MM.1S (cell line): ENCODE data around the gene FRMD8.

Experiments
- DNase-seq: peaks from one replicate; pipeline ENCODE4 v3.0.0-alpha.2; 2015
- H2AFZ ChIP-seq: fragments of 300-600 bp; sonication (generic); 2 replicates; pipeline ENCODE4 v1.6.0; 2016; ENCODE audit warnings: antibody characterized with exemption, low read length
- H3F3A ChIP-seq: fragments of 300-600 bp; sonication (generic); 2 replicates; pipeline ENCODE4 v1.6.1; 2016; ENCODE audit warnings: mild to moderate bottlenecking, antibody characterized with exemption, low read length, moderate library complexity, mixed read lengths; ENCODE audit not compliant: insufficient read depth
- H3K27ac ChIP-seq: fragments of 300-600 bp; sonication (generic); 2 replicates; pipeline ENCODE4 v1.5.1; 2016; ENCODE audit warnings: mild to moderate bottlenecking, low read length
- H3K27me3 ChIP-seq: fragments of 300-600 bp; sonication (generic); replicated peaks from 2 replicates; pipeline ENCODE4 v1.6.0; 2016; ENCODE audit warnings: low read length; ENCODE audit not compliant: insufficient read depth
- H3K36me3 ChIP-seq: fragments of 300-600 bp; sonication (generic); replicated peaks from 2 replicates; pipeline ENCODE4 v1.6.1; 2016; ENCODE audit warnings: mild to moderate bottlenecking, low read length, mixed read lengths; ENCODE audit not compliant: insufficient read depth
- H3K4me1 ChIP-seq: fragments of 300-600 bp; sonication (generic); 2 replicates; pipeline ENCODE4 v1.6.1; 2016; ENCODE audit warnings: low read length, mixed read lengths
- H3K4me2 ChIP-seq: fragments of 300-600 bp; sonication (generic); 2 replicates; pipeline ENCODE4 v1.6.0; 2016; ENCODE audit warnings: low read depth, low read length
- H3K4me3 ChIP-seq: fragments of 300-600 bp; sonication (generic); 2 replicates; pipeline ENCODE4 v1.5.1; 2016; ENCODE audit warnings: low read length, mixed read lengths
- H3K79me2 ChIP-seq: fragments of 300-600 bp; sonication (generic); 2 replicates; pipeline ENCODE4 v1.6.1; 2016; ENCODE audit warnings: mixed run types, low read length, mixed read lengths
- H3K9ac ChIP-seq: fragments of 300-600 bp; sonication (generic); 2 replicates; pipeline ENCODE4 v1.6.1; 2016; ENCODE audit warnings: low read length, mixed read lengths
- H3K9me2 ChIP-seq: fragments of 300-600 bp; sonication (generic); replicated peaks from 2 replicates; pipeline ENCODE4 v1.6.1; 2016; ENCODE audit warnings: mild to moderate bottlenecking, low read length, mixed read lengths; ENCODE audit not compliant: insufficient read depth
- H3K9me3 ChIP-seq: fragments of 300-600 bp; sonication (generic); replicated peaks from 2 replicates; pipeline ENCODE4 v1.6.1; 2016; ENCODE audit warnings: mild to moderate bottlenecking, low read length, mixed read lengths; ENCODE audit not compliant: insufficient read depth
- H4K20me1 ChIP-seq: fragments of 300-600 bp; sonication (generic); 2 replicates; pipeline ENCODE4 v1.6.1; 2016; ENCODE audit warnings: mild to moderate bottlenecking, low read length, moderate library complexity, mixed read lengths; ENCODE audit not compliant: insufficient read depth
- CTCF ChIP-seq: fragments of 300-600 bp; sonication (generic); IDR thresholded peaks from 2 replicates; pipeline ENCODE4 v1.5.1; 2016; ENCODE audit warnings: antibody characterized with exemption, low read length, mixed read lengths
- EZH2 ChIP-seq: fragments of 300-600 bp; sonication (generic); optimal IDR thresholded peaks from 2 replicates; pipeline ENCODE3; 2017; ENCODE audit warnings: low read depth, mild to moderate bottlenecking, antibody characterized with exemption, low read length, mixed read lengths
- EZH2phosphoT487 ChIP-seq: fragments of 300-600 bp; sonication (generic); IDR thresholded peaks from 2 replicates; pipeline ENCODE4 v1.6.1; 2018; ENCODE audit warnings: antibody characterized with exemption, low read length

Gene FRMD8

GRCh38 chr11:65386307-65387140 lies at the start of gene FRMD8:
Gene FRMD8 (plus strand): TSS chr11:65386637. CDS start chr11:65387037, 400 bp downstream.
- Histone ChIP-seq H3K4me2 (peak within 1 kb of the TSS; percentile 89), H4K20me1 (no peaks in the 10 kb centered on the region), H3F3A (peaks cover 42% of the 10 kb centered on the region), H3K79me2 (peaks cover 49% of the 10 kb centered on the region), H3K27ac (peak within 1 kb of the TSS; percentile 25; the same call in 1 of the 2 replicates), H3K9ac (peak within 1 kb of the TSS; percentile 84), H3K36me3 (no peaks in the 10 kb centered on the region), H3K27me3 (no peaks in the 10 kb centered on the region), H3K9me2 (no peaks in the 10 kb centered on the region), H2AFZ (peak within 1 kb of the TSS; percentile 70), H3K9me3 (no peaks in the 10 kb centered on the region), H3K4me1 (peaks cover 30% of the 10 kb centered on the region), H3K4me3 (peak within 1 kb of the TSS; percentile 94)
- no peak for TF ChIP-seq EZH2
- no peak for TF ChIP-seq CTCF
- TF ChIP-seq EZH2phosphoT487, result no peak
- DNase-seq, result peak; percentile 82

GRCh38 chr11:65338676-65339075 lies 47.8 kb upstream of the FRMD8 start:
- no peaks in the 10 kb centered on the region for H3K9me3 ChIP-seq
- DNase-seq, result no peak
- H3K36me3 ChIP-seq, result peaks cover 6% of the 10 kb centered on the region; the same call in 1 of the 2 replicates
- H3K27ac ChIP-seq, result no peak overlapping the region
- H3K4me2 ChIP-seq, result no peak overlapping the region
- no peaks in the 10 kb centered on the region; the same call in 1 of the 2 replicates for H4K20me1 ChIP-seq
- H3K9me2 ChIP-seq, result no peaks in the 10 kb centered on the region
- TF ChIP-seq CTCF, result no peak
- TF ChIP-seq EZH2phosphoT487, result no peak
- TF ChIP-seq EZH2, result no peak
- H3K27me3 ChIP-seq, result no peaks in the 10 kb centered on the region
- H3K9ac ChIP-seq, result no peak overlapping the region
- H3K4me1 ChIP-seq, result peaks cover 12% of the 10 kb centered on the region
- peaks cover 65% of the 10 kb centered on the region for H3K79me2 ChIP-seq
- H3K4me3 ChIP-seq, result no peak overlapping the region
- no peak overlapping the region for H2AFZ ChIP-seq
- H3F3A ChIP-seq, result no peaks in the 10 kb centered on the region

GRCh38 chr11:65340226-65340625 lies 46.2 kb upstream of the FRMD8 start:
- Histone ChIP-seq H3K9me3 (no peaks in the 10 kb centered on the region), H3K4me1 (peaks cover 4% of the 10 kb centered on the region; the same call in 1 of the 2 replicates), H4K20me1 (no peaks in the 10 kb centered on the region; the same call in 1 of the 2 replicates), H3K36me3 (peaks cover 8% of the 10 kb centered on the region), H2AFZ (no peak overlapping the region), H3K27me3 (no peaks in the 10 kb centered on the region), H3K79me2 (peaks cover 50% of the 10 kb centered on the region), H3F3A (no peaks in the 10 kb centered on the region), H3K27ac (no peak overlapping the region), H3K9me2 (no peaks in the 10 kb centered on the region), H3K4me2 (no peak overlapping the region), H3K9ac (no peak overlapping the region), H3K4me3 (no peak overlapping the region)
- no peak for DNase-seq
- TF ChIP-seq CTCF (no peak), EZH2phosphoT487 (no peak), EZH2 (no peak)
